Activated CD8-positive, alpha-beta memory T cell treated with anti-CD3 and anti-CD28 coated beads for 48 hours (primary cell): ENCODE data around the gene EDRF1.
"Not testable (repeated sequence)": the region's sequence is repeated elsewhere in the genome, so short reads cannot be mapped to it uniquely, and the experiment has no call there.

Experiments
- DNase-seq, 3 experiments: peaks; one replicate each; pipeline ENCODE4 v3.0.0-alpha.2; 2020; ENCODE audit warnings: low read depth in 2 of 3, low spot score in 2 of 3

The EDRF1 gene

GRCh38 chr10:125707541-125708468 is 11.7 kb upstream of the EDRF1 start:
- no peak for DNase-seq

DNA sequence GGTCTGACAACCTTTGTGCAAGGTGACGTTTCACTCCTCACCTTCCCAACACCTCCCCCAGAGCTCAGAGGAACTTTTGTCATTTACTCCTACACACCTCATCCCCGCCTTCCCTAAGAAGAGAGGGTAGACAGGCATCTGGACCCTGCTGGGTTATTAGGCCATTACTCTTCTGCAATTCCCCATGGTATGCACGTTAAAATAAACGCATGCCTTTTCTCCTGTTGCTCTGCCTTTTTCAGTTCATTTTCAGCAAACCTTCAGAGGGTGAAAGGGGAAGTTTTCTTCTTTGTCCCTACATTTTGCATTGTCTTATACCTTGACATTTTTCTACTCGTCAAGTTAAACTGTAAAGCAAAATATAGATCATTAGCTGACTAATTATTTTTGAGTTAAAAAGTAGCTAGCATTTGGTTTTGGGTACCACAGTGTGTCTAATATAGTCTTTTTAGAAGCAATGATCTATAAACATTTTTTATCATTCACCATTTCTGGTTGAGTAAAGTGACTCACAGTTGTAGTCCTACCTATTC is 10.5 kb upstream of the EDRF1 start:
- no peak for DNase-seq

GRCh38 chr10:125709553-125710474 is 9.7 kb upstream of the EDRF1 start:
- DNase-seq = no peak

DNA sequence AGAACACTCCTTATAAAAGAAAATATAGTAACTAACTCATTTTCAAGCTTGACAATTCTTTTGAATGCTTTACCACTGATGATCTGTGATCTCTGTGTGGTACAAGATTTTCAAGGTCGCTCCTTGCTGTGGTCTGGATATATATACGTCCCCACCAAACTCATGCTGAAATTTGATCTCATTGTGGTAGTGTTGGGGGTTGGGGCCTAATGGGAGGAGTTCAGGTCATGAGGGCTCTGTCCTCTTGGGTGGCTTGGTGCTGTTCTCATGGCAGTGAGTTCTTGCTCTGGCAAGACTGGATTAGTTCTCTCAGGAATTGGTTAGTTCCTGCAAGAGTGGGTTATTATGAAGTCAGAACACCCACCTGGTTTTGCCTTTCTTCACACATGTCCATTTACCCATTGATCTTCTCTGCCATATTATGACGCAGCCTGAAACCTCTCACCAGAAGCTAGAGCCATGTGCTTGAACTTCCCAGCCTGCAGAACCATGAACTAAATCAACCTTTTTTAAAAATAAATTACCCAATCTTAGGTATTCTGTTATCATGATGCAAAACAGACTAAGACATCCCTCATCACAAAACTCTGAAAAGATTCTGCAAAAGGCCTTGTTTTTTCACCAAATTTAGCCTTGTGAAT is 8.3 kb upstream of the EDRF1 start:
- no peak for DNase-seq

GRCh38 chr10:125714728-125715127 is 4.8 kb upstream of the EDRF1 start:
- not testable (repeated sequence) for DNase-seq

- DNase-seq = no peak
Observed at GRCh38 chr10:125720002-125720382, 483 bp downstream of the EDRF1 start.

DNA sequence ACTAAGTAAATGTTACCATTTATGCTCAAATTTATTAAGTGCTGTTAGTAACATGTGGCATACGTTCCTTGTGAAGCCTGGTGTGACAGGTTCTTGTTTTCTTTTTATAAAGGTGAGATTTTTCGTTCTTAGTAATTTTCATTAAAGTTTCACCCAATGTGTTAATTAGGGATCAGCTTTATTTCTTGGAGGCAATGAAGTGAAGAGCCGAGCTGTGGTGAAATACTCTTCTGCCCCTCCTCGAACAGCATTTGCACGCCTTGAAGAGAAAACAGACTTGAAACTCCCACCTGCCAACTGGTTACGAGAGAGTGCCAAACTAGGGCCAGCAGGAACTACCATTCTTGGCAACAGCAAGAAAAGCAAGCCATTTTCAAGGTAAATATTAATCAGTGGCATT is 1.5 kb downstream of the EDRF1 start:
- no peak for DNase-seq

DNA sequence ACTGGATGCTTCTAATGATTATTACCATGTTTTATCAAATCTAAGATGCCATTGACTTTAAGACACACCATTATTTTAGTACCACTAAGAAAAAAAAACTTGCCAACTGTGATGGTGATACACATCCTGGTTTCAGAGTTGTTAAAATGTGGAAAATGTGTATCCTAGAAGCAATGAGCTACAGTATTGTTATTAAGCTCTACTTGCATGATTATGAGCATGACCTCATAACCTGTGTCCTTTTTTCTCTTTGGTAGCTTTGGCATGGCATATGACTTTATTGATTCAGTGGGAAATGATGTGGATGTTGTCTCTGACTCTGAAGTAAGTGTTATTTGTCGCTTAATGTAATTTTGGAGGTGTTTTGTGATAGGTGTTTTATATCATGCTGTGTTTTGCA is 3.3 kb downstream of the EDRF1 start:
- DNase-seq = no peak

DNA sequence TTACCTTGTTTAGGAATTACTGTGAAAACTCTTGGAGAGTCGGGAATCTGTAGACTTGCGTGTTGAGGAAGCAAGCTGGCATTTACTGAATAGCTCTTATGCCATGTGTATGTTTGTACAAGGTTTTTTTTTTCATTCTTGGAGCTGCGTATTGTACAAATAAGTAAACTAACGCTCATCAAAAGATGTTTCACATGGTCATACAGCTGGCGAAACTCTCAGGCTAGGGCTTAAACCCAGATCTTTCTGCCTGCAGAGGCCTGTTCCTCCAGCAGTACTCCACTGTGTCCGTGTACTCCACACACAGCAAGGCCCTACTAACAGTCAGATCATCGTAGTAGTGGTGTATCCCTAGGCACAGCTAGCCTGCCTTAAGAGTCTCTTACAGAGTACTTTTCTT is 7.4 kb downstream of the EDRF1 start:
- DNase-seq = no peak

DNA sequence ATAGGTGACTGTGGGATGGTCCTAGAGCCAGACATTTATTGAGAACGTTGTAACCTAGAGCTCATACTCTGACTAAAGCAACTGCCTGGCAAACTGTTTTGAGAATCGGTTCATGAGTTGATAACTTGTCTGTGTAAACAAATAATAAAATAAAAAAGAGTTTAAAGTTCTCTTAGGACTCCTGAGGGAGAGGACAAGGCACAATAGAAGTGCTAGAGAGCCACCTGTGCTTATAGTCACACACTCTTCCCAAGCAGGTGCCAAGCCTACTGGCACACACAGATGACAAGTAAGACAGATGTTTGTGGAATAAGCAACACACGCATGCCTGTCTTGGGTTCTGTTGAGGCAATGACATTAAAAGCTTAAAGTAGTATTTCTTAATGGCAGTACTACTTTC is 7.9 kb downstream of the EDRF1 start:
- DNase-seq = no peak

GRCh38 chr10:125734148-125734547 is 14.6 kb downstream of the EDRF1 start:
- no peak for DNase-seq

GRCh38 chr10:125734823-125735222 is 15.3 kb downstream of the EDRF1 start:
- no peak for DNase-seq

DNA sequence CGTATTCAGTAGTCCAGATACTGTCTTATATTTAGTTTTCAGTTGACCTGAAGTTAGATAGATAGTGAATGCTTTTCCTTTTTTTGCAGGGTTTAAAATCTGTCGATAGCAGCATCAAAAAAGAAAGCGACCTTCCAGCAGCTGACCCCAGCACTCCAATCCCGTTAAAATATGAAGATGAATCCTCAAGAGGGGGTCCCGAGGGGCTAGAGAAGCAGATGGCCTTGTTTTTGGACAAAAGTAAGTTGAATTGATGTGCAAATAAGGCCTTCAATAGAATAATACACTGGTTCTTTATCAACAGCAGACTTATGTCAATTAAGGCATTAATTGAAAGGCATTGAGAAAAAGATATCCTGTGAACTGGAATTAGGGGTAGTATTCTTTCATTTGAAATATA is 18.7 kb downstream of the EDRF1 start:
- no peak for DNase-seq

DNA sequence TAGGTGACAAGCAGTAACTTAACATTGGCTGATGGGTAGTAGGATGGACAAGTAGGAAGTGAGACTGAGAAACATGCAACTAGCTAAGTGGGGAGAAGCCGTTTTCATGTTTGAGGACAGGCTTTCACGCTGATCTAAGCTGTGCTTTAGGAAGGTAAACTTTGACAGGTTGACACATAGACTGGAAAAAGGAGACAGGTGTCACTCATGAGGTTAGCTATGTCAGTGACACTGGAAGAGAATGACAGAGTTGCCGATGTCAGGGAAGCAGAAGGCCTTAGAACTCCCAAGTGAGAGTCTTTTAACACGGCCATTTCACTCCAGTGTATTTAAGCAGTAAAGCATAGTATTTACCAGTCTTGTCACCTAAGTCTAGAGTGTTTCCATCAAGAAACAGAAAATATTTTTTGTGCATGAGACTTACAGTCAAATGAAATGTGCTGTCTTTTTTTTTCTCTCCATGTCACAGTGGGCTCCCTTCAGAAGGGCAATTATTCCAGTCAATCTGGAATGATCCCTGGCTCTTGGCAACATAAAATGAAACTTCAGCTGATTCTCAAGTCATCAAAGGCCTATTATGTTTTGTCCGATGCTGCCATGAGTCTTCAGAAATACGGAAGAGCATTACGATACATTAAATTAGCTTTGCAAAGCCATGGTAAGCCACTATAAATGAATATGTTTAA is 20.6 kb downstream of the EDRF1 start:
- no peak for DNase-seq

DNA sequence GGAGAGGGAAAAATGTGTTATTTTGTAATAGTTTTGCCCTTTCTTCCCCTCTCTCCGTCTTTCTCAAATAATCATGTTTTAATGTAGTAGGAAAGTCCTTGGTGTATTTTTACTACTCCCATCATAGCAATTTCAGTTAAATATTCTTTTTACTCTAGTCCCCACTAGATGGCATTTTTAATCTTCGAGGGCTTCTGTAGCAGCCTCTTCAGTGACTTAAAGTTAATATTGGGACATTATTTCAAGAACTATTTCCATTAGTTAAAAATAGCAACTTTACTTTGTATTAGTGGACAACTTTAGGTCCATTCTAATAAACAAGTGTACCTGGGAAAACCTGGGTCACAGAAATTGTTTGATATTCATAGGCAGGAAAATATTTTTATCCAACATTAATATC is 23.0 kb downstream of the EDRF1 start:
- DNase-seq = no peak

GRCh38 chr10:125744909-125745308 is 25.4 kb downstream of the EDRF1 start:
- no peak for DNase-seq

DNA sequence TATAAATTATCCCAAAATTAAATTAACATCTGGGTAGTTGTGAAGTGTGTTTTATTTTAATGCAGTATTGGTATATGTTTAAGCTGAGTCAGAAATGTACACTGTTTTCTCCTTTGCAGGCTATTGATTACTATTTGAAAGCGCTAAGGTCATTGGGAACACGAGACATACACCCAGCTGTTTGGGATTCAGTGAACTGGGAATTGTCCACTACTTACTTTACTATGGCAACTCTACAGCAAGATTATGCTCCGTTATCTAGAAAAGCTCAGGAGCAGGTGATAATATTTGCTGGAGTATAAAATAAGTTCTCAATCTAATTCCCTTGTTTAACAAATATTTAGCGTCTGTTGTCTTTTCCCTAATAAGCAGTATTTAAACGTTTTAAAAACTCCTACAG is 27.9 kb downstream of the EDRF1 start:
- no peak for DNase-seq

DNA sequence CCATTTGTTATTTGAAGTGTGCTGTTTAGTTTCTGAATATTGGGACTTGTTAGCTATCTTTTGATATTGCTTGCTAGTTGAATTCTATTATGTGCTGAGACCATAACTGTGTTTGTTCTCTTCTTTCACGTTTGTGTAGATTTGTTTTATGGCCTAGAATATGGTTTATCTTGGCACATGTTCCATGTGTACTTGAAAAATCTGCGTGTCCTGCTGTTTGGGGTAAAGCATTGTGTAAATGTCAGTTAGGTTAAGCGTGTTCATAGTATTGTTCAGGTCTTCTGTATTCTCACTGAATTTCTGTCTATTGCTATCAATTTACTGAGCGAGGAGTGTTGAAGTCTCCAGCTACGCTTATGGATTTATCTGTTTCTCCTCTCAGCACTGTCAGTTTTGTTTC is 36.7 kb downstream of the EDRF1 start:
- no peak for DNase-seq

GRCh38 chr10:125756853-125757487 is 37.5 kb downstream of the EDRF1 start:
- no peak for DNase-seq

GRCh38 chr10:125757742-125758141 is 38.2 kb downstream of the EDRF1 start:
- no peak for DNase-seq
